A673 (cell line): ENCODE results near the gene TSPOAP1.

ENCODE experiments used
- CTCF ChIP-seq: fragments of 300-800, 200-600 bp; sonication (generic); conservative IDR thresholded peaks from 2 replicates; pipeline ENCODE4 v1.5.1; 2017; ENCODE audit warnings: low read depth, mild to moderate bottlenecking, antibody characterized with exemption, low read length, moderate library complexity, mixed read lengths
- EZH2 ChIP-seq: fragments of 200-600 bp; sonication (generic); IDR thresholded peaks from 2 replicates; pipeline ENCODE4 v1.6.1; 2017; ENCODE audit warnings: borderline replicate concordance, low read depth, mild to moderate bottlenecking, mixed read lengths, antibody characterized with exemption, low read length; ENCODE audit not compliant: poor library complexity, severe bottlenecking

- TF ChIP-seq CTCF (no peak), EZH2 (no peak)
Measured at GRCh38 chr17:58270476-58271215, 57.9 kb downstream of the TSPOAP1 start.
